GM19452 (cell line): Measurements from ENCODE around the gene SLC26A11.
"Not testable (repeated sequence)": the region's sequence is repeated elsewhere in the genome, so short reads cannot be mapped to it uniquely, and the experiment has no call there.

Experiments used
- ATAC-seq: cut with Tn5 transposase; IDR thresholded peaks from one replicate; pipeline ENCODE4 v1.9.1; 2021; ENCODE audit not compliant: unreplicated experiment

Gene SLC26A11

DNA sequence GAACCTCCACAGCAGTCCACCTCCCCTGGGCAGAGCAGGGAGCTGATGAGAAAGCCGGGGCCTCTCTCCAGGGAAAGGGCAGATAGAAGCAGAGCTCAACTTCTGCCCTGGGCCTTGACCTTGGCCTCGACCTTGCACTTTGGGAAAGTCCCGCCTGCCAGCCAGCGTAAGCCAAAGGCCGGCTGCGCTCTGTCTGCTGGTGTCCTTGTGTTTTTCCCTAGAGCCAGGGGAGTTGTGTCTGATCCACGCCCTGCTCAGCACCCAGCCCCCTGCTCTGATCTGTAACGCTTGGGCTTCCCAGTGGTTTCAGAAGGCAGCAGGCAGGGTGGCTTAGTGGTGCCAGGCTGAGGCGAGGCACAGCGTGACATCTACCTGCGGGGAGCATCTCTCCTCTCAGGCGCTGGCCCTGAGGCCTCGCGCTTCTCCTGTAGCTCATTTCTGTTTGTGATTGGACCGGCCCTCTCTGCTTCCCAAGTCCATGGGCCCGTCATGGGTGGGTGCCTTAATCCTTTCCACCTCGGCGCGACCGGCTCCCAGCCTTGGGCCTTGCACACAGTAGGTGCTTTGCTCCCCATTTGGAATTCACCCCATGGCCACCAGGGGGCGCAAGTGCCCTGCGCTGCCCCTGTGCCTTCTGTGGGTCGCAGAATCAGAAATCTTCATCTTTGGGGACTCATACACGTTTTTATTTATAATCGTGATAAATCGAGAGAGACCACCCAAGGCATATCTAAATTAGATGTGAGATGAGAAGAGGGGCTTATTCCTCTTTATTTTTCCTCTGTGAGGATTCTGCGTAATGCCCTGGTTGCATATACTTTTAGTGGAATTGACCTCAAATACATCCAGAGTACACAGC, 24.3 kb upstream of the SLC26A11 start:
- ATAC-seq, result no peak

DNA sequence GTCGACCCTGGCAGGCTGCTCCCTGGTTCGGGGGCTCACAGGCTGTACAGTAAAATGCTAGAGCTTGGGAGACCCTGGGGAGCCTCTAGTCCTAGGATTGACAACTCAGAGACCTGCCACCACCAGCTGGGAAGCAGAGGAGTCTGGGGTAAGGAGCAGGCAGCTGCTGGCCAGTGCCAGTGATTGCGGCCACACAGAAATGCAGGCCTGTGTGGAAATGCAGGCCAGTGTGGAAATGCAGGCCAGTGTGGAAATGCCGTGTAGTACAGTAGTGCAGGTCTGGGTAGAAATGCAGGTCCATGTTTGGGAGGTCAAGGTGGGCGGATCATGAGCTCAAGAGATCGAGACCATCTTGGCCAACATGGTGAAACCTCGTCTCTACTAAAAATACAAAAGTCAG, 23.6 kb upstream of the SLC26A11 start:
- no peak for ATAC-seq

DNA sequence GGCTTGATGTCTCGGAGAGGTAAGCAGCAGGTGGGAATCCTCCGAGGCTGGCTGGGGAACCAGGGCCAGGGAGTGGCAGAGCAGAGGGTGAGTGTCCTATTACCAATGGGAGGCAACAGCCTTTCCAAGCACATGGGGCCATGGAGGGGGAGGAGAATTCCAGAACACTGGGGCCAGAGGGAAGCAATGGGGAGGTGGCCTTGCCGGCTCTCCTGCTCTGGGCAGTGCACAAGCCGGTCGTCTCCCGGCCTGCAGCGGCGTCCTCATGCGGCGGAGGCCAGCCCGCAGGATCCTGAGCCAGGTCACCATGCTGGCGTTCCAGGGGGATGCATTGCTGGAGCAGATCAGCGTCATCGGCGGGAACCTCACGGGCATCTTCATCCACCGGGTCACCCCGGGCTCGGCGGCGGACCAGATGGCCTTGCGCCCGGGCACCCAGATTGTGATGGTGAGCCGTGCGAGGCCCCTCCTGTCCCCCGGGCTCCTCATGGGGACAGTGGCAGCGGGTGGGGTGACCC, 22.0 kb upstream of the SLC26A11 start:
- no peak for ATAC-seq

DNA sequence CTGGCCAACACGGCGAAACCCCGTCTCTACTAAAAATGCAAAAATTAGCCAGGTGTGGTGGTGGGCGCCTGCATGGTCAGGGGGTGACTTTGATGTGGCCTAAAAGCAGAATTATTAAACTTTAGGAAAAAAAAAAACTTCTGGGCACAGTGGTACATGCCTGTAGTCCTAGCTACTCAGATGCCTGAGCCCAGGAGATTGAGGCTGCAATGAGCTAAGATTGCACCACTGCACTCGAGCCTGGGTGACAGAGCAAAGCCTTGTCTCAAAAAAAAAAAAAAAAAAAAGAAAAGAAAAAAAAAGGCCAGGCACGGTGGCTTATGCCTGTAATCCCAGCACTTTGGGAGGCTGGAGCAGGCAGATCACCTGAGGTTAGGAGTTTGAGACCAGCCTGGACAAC, 20.9 kb upstream of the SLC26A11 start:
- ATAC-seq, result not testable (repeated sequence)

DNA sequence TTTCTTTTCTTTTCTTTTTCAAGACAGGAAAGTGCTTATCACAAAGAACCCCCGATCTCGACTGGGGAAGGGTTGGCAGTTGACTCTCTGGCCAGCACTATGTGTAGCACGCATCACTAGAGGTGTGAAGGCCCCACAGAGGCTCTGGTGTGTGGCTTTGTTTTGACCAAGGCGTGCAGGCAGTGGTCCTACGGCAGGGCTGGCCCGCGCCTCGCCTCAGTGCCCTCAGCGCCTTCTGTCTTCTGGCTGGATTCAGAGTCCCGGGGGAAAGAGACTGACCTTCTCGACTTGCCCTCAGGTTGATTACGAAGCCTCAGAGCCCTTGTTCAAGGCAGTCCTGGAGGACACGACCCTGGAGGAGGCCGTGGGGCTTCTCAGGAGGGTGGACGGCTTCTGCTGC, 18.8 kb upstream of the SLC26A11 start:
- no peak for ATAC-seq

DNA sequence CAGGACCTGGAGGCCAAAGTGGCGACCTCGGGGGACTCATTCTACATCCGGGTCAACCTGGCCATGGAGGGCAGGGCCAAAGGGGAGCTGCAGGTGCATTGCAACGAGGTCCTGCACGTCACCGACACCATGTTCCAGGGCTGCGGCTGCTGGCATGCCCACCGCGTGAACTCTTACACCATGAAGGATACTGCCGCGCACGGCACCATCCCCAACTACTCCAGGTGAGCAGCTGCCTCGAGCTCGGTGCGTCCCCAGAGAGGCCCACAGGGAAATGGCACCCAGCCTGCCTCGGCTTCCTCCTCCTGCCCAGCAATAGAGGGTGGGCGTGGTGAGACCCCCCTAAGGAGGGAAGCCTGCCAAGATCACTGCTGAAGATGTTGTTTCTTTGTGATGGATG, 18.0 kb upstream of the SLC26A11 start:
- ATAC-seq, result no peak

DNA sequence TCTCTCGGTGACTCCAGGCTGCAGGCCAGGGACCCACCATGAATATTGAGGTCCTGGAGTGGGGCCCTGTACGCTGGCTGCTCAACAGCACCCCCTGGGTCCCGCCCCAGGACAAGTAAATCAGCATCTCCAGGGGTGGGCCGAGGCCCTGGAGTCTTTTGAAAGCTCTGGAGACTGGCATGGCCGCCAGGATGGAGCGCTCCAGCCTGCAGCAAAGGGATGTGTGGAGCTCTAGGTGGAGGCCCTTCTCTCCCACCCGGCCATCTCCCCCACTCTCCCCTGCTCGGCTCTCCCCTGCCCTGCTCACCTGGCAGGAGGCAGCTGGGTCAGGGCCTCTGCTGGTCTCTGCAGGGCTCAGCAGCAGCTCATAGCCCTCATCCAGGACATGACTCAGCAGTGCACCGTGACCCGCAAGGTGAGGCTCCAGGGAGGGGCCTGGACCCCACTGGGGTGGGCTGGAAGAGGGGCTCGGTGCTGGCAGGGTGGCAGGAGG, 16.7 kb upstream of the SLC26A11 start:
- ATAC-seq, result no peak

DNA sequence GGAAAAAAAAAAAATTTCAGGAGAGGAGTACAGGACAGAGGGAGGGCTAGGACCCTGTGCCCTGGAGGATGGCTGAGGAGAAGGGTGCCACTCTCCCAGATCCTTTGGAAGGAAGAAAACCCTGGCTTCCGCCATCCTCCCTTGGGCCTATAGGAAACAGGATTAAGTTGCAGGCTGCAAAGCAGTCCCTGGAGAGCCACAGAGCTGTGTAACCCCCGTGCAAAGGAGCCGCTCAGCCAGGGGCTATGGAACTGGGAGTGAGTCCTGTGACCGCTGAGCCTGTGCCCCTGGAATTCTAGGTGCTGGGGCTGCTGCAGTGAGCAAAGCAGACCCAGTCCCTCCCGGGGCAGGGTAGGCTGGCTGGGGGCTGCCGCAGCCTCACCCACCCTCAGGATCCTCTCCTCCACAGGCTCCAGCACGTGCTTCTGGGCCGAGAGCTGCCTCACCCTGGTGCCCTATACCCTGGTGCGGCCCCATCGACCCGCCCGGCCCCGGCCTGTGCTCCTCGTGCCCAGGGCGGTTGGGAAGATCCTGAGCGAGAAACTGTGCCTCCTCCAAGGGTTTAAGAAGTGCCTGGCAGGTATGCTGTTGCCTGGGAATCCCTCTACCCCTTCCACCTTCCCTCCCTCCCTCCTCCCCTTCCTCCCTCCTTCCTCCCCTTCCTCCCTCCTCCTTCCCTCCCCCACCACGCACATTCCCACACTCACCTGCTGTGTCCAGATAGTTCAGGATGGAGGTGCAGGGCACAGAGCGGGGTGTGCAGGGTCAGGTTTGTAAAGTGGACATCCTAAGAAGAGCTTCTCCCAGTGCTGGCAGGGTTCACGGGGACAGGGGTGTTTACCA, 15.4 kb upstream of the SLC26A11 start:
- no peak for ATAC-seq

DNA sequence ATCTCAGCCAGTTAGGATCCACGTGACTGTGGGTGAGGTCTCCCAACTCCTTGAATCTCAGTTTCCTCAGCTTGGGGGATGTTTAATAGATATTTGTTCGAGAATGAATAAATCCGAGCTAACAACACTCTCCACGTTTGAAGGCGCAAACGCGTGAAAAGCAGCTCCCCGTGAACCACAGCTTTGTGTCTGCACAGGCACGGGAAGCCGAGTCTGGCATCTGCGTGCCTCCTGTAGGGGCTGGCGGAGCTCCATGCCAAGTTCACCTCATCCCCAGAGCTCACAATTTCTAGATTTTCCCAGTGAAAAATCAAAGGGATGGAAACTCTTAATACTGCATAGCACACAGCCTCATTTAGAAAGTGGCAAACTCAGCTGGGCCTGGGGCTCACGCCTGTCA, 14.4 kb upstream of the SLC26A11 start:
- ATAC-seq, result no peak

DNA sequence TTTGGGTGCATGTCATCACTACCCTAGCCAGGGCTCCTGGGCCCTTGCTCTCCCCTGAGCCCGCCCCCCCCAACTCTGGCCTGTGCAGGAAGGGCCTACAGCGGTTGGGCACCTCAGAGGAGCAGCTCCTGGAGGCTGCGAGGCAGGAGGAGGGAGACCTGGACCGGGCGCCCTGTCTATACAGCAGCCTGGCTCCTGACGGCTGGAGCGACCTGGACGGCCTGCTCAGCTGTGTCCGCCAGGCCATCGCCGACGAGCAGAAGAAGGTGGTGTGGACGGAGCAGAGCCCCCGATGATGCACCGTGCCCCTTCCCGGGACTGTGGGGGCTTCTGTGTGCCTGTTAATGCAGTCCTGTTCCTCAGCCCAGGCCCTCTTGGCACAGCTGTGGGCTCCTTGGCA, 12.2 kb upstream of the SLC26A11 start:
- ATAC-seq, result no peak

DNA sequence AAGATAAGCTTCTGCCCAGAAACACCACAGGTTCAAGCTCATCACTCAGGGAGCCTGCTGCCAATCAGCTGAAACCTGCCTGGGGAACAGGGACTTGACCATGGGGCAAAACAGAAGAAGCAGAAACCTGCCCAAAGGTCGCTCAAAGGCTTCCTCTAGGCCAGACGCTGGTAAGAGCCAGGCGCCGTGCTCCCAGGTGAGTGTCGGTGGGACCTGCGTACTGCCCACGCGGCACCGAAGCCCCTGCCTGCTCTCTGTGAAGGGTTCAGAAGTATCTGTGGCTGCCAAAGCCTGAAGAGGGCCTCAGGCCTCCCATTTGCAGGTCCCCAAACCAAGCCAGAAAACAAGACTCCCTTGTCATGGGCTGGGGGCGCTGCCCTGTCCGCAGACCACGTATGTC, 10.5 kb upstream of the SLC26A11 start:
- no peak for ATAC-seq

DNA sequence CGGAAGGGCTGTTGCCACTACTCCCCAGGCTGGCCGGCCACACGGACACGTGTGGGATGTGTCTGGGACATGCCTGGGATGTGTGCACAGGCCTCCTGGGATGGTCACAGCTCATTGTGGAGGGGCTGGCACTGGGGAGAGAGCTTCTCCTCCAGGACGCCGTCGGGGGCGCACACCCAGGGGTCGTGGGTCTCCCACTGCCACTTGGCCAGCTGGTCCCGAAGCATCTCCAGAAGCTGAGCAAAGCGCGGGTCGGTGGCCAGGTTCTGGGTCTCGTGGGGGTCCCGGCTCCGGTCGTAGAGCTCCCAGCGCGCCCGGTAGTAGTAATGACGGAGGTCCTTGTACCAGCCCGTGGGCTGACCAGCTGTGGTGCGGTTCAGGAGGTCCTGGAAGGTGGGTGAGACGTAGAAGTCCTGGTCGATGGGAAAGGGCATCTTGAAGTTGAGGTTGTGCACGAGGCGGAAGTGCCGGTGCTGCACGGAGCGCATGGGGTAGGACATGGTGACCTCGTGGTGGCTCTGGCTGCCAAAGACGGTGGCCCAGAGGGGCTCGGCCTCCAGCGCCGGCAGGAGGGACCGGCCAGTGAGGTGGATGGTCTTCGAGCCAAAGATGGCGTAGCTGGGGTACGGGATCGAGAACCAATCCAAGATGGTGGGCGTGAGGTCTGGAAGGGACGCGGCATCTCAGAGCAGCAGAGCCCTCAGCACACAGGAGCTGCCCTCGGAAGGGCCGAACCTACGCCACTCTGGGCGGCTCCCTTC, 9.7 kb upstream of the SLC26A11 start:
- ATAC-seq, result no peak

DNA sequence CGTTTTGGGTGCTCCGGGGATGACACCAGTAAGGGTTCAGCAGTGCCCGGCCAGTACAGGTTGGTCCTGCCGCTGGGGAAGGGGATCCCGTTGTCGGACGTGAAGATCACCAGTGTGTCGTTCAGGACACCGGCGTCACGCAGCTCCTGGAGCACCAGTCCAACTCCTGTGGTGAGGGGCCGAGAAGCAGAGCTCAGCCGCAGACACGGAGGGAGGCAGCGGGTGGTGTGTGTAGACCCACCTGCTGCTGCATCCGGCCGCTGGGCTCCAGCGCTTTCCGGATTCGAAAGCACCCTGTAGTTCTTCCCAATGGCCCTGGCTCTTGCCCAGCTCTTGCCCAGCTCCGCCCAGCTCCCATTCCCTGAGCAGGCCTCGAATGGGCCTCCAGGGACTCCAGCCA, 8.1 kb upstream of the SLC26A11 start:
- no peak for ATAC-seq

DNA sequence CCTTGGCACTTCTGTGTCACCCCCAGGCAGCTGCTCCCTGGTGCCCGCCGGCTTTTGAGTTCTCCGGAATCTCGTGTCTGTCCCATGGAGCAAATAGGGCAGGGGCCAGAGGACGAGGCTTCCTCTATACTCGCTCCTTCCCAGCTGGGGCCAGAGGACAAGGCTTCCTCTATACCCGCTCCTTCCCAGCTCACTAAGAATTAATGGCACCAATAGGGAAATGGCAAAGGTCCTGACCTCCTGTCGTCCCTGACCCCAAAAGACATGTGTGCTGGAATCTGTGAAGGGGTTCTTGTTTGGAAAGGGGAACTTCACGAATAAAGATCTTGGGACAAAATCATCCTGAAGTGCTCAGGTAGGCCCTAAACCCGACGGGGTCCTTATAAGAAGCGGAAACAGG, 7.7 kb upstream of the SLC26A11 start:
- no peak for ATAC-seq

DNA sequence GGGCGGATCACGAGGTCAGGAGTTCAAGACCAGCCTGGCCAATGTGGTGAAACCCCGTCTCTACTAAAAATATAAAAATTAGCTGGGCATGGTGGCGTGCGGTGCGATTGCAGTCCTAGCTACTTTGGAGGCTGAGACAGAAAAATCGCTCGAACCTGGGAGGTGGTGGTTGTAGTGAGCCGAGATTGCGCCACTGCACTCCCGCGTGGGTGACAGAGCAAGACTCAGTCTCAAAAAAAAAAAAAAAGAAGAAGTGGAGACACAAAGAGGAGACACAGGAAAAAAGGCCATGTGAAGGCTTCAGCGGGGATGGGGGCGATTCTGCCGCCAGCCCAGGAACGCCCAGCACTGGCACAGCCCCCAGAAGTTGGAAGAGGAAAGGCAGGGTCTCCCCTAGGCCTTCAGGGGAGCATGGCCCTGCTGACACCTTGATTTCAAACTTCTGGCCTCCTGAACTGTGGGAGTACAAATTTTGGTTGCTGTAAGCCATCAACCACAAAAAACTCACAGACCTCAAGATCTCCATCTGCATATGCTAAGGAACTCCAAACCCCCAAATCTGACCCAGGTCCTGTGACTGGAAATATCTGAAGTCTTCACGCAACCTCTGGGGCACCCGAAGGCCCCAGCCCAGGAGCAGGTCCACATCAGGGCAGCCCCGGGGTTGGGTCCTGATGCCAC, 7.1 kb upstream of the SLC26A11 start:
- ATAC-seq, result no peak

DNA sequence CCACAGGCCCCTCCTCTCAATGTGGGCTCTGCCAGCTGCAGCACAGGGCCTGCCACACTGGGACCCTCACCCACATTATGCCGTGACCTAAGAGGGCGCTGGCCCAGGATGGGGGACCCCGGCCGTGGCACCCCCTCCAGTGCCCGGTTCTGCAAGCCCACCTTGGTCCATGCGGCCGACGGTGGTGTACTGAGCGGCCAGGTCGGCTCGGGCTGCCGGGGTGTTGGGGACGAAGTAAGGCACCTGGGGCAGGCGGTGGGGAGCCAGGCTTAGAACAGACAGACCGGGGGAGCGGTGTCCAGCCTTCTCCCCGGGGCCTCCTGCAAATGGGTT, 6.6 kb upstream of the SLC26A11 start:
- no peak for ATAC-seq

DNA sequence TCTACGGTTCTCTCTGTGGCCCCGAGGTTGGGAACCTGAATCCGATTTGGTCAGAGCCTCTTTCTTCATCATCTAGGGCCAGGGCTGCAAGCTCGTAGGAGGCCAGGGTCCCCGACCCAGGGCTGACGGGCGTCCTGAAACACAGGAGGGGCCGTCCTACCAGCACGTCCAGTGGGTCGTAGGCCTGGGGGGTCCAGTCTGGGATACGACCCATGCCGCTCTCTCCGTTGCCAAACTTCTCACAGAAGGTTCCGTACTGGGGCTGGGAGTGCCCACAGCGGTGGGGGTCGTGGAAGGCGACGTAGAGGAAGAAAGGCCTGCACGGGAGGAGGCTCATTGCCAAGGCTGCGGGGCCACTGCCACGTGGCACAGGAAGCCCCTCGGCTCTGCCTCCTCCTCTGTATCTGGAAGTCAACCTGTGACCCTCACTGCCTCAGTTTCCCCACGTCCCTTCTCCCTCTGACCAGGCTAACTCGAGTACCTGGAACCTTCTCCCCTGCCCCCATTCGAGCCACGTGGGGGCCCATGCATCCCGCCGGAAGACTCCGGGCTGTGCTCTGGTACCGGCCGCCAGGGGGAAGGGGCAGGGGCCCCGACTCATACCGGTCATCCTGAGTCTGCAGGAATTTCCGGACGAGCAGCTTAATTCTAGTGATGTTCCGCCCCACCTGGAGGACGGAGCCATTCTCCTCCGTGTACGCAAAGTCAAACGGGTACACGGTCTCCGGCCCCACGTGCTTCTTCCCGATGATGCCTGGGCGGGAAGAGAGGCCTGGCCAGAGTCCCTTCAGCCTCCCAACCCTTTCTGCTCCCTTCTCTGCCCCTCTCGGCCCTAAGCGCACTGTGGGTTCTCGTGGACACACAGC, 6.0 kb upstream of the SLC26A11 start:
- no peak for ATAC-seq

DNA sequence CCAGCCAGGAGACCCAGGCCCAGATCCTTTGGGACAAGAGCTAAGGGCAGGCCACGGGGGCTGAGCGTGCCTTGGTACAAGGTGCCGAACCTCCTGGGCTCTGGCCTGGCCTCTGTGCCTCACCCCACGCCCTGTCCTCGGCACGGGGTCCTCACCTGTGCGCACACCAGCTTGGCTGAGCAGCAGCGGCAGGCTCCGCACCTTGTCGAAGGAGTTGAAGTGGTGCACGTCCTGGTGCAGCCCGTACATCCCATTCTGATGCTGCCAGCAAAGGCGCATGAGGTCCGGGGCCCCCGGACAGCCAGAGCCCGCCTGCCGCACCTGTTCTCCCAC, 5.4 kb upstream of the SLC26A11 start:
- ATAC-seq, result no peak

DNA sequence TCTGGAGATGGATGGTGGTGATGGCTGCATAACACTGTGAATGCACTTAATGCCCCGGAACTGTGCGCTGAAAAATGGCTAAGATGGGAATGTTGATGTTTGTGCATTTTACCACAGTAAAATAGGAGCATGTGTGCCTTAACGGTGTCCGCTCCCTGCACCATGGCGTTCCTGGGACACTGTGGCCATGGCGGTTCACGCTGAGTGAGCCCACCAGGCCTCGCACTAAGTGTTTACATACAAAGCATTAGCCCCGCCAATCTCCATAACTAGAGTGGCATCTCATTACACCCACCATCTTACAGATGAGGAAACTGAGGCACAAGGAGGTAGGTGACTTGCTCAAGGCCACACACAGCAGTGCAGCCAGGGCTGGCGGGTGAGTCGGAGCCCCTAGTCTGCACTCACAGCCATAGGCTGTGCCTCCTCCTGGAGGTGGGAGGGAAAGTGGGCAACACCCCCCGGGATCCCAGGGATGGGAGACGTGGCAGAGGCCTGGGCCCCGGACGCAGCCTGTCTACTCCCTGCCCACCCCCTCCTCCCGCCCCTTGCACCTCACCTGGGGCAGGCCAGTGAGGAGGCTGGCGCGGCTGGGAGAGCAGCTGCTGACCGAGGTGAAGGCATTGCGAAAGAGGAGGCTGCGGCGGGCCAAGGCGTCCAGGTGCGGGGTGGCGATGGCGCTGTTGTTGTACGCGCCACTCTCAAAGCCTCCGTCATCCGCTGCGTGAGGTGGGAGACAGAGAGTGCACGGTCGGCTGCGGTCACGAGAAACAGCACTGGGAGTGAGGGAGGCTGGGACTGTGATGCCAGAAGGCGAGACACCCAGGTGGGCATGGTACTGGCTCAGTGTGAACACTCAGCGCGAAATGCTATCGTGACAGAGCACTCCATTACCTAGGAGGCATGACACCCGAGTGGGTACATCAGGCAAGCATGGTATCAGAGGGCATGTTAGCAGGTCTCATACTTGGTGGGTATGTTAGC, 3.5 kb upstream of the SLC26A11 start:
- ATAC-seq, result no peak
